GM21619 (cell line): ENCODE data around the gene FLYWCH1.

Experiments
- ATAC-seq: cut with Tn5 transposase; IDR thresholded peaks from one replicate; pipeline ENCODE4 v1.9.1; 2021; ENCODE audit not compliant: unreplicated experiment

The FLYWCH1 gene

GRCh38 chr16:2952679-2953078, 40.9 kb downstream of the FLYWCH1 start:
- ATAC-seq = no peak

GRCh38 chr16:2953706-2954627, 42.2 kb downstream of the FLYWCH1 start:
- ATAC-seq = no peak

- no peak for ATAC-seq
These were observed 43.1 kb downstream of the FLYWCH1 start for GRCh38 chr16:2954656-2955381.

- no peak for ATAC-seq
These were observed 43.7 kb downstream of the FLYWCH1 start for GRCh38 chr16:2955438-2955778.

- no peak for ATAC-seq
These were observed 44.2 kb downstream of the FLYWCH1 start for GRCh38 chr16:2955779-2956578.

GRCh38 chr16:2956579-2956956, 44.8 kb downstream of the FLYWCH1 start:
- no peak for ATAC-seq

- ATAC-seq = no peak
These were observed 47.5 kb downstream of the FLYWCH1 start for GRCh38 chr16:2959206-2959605.

- ATAC-seq = no peak
These were observed 48.7 kb downstream of the FLYWCH1 start for GRCh38 chr16:2960183-2961010.

- no peak for ATAC-seq
These were observed 50.8 kb downstream of the FLYWCH1 start for GRCh38 chr16:2962334-2963073.

- ATAC-seq = no peak
These were observed 51.5 kb downstream of the FLYWCH1 start for GRCh38 chr16:2963074-2963722.

- ATAC-seq = no peak
These were observed 52.2 kb downstream of the FLYWCH1 start, which contains the start of gene KREMEN2 for GRCh38 chr16:2963723-2964474. TSS of gene KREMEN2 (plus strand) at chr16:2964275. CDS start at chr16:2964521, 246 bp downstream.

GRCh38 chr16:2964475-2965336, 53.0 kb downstream of the FLYWCH1 start:
- ATAC-seq = no peak

GRCh38 chr16:2966043-2966807, 54.5 kb downstream of the FLYWCH1 start:
- ATAC-seq = no peak

GRCh38 chr16:2966808-2967191, 55.1 kb downstream of the FLYWCH1 start:
- ATAC-seq = no peak

GRCh38 chr16:2967211-2967631, 55.5 kb downstream of the FLYWCH1 start:
- ATAC-seq = no peak

GRCh38 chr16:2967721-2968161, 56.0 kb downstream of the FLYWCH1 start:
- ATAC-seq = no peak

GRCh38 chr16:2968368-2968737, 56.6 kb downstream of the FLYWCH1 start:
- no peak for ATAC-seq
